NCI-H345 (cell line): ENCODE results near the gene UVSSA.
"Not testable (repeated sequence)": the region's sequence is repeated elsewhere in the genome, so short reads cannot be mapped to it uniquely, and the experiment has no call there.

Experiments
- DNase-seq: peaks from one replicate; lab custom pipeline; 2025; lab: John Stamatoyannopoulos, UW

Gene UVSSA

DNA sequence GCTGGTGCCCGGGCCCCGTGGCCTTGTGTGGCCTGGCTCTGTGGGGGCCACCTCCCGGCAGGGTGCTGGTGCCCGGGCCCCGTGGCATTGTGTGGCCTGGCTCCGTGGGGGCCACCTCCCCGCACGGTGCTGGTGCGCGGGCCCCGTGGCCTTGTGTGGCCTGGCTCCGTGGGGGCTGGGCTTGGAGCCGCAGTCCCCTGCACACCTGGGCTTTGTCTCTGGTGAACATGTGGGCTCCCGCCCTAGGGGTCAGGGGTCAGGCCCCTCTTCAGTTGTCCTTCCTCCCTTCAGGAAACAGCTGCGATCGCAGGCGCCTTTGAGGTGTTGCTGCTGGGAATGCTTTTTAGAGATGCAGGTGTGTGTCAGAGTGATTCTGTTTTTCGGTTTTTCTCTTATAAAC, 17.2 kb downstream of the UVSSA start:
- DNase-seq, result no peak

DNA sequence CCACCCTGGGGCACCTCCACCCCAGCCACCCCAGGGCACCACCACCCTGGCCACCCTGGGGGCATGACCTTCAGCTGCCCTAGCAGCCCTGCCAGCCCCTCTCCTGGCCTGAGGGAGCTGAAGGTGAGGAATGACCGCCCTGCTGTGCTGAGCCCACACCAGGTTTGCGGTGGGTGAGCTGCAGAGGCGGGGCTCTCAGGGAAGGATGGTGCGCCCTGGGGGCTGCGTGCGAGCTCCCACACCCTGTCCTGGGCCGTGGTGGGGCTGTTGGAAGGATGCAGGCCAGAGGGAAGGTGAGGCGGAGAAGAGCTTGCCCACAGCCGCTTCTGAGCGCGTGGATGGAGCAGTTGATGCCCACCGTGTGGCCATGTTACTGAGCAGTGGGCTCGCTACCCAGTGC, 17.7 kb downstream of the UVSSA start:
- DNase-seq, result no peak

DNA sequence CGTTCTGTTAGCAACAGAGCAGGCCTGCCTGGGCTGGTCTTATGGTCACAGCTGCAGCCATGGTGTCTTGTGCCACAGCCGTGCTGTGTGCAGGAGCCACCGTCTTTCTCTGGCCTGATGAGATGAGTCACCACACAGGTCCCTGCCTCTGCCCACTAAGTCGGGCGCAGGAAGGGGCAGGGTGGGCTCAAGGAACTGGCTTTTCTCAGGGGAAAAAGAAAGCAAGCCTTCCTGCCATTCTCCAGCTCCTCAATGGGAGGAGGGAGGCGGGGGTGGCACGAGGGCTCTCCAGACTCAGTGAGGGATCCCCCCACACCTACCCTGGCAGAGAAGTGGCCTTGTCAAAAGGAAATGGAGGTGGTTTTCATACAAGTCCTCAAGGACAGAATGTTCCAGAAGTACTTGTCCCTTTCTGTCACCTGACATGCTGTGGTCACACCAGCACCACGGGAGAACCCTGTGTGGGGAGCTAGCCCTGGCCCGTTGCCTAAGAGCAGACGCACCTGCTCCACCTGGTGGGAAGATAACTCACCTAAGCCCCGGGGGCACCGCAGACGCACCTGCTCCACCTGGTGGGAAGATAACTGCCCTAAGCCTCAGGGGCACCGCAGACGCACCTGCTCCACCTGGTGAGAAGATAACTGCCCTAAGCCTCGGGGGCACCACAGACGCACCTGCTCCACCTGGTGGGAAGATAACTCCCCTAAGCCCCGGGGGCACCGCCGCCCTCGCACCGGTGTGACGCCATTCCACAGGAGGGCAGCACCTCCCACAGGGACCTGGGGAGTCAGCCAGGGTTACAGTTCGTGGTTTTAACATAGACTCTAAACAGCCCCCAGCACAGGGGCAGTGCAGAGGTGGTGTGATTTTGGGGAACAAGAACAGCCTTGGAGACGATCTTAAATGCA, 18.5 kb downstream of the UVSSA start:
- DNase-seq, result peak; percentile 45

- no peak for DNase-seq
These were observed 19.6 kb downstream of the UVSSA start for GRCh38 chr4:1366371-1367229.

DNA sequence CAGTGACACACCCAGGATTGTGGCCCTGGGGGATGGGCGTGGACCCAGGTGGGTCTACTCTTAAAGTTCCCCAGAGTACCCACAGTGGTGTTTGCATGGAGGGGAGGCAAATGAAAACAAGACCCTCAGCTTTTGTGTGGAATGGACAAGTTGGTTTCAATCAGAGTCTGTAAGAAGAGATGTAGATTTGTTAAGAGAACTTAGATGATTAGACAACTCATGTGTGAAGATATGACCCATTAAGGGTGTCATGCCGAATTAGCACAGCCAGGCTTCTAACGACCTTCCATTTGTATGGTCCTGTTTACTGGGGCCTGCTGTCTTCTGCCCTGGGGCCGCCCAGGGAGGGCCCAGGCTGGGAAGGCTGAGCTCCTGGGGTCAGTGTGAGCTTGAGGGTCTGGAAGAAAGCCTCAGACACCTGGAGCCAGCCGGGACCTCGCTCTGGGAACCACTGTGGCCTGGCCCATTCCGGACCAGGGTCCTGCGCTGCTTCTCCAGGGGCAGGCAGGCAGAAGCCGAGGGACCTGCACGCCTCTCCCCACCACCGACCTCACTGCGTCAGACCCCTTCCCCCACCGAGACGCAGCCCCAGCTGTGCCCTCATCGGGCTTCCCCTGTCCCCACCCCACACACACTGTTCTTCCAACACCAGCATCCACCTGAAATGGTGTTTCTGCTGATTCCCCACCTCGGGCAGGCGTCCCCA, 20.4 kb downstream of the UVSSA start:
- DNase-seq, result no peak

DNA sequence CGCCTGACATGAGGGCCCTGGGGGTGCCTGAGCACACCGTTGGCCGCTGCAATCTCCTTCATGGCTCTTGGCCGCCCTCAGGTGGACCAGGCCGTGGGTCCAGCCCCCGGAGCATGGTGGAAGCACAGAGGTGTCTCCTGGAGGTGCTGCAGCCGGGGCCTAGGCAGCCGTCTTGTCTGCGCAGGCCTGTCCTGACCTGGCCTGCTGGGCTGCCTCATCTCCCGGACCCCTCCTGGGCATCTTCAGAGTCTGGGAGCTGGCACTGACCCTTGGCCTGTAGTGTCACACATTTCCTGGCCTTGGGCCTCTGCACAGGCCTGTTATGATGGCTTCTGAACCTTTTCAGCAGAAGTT, 20.9 kb downstream of the UVSSA start:
- no peak for DNase-seq

DNA sequence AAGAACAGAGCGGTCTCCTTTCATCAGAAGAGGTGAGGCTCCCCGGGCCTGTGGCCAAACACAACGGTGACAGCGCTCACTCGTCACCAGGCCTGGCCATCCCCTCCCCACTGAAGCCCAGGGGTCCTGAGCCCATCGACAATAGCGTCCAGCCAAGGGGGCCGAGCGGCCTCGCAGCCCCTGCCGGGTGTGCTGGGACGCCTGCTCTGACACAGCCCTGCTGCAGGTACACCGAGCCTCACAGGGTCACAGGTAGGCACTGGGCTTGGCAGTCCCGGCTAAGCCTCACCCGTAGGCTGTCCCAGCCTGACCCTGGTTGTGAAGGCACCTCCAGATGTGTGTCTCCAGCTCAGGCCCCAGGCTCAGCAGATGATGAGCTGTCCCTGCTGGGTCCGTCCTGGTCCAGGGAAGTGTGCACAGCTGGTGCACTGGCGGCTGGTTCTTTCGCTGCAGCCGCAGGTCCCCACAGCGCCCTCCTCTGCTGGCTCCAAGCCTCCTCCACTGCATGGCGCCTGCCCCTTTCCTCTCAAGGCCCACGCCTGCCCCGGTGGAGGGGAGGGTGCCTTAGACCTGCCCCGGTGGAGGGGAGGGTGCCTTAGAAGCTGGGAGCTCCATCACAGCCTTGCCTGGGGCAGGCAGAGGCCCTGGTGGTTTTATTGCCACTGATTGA, 21.5 kb downstream of the UVSSA start:
- no peak for DNase-seq

GRCh38 chr4:1369091-1369450, 22.1 kb downstream of the UVSSA start:
- no peak for DNase-seq

DNA sequence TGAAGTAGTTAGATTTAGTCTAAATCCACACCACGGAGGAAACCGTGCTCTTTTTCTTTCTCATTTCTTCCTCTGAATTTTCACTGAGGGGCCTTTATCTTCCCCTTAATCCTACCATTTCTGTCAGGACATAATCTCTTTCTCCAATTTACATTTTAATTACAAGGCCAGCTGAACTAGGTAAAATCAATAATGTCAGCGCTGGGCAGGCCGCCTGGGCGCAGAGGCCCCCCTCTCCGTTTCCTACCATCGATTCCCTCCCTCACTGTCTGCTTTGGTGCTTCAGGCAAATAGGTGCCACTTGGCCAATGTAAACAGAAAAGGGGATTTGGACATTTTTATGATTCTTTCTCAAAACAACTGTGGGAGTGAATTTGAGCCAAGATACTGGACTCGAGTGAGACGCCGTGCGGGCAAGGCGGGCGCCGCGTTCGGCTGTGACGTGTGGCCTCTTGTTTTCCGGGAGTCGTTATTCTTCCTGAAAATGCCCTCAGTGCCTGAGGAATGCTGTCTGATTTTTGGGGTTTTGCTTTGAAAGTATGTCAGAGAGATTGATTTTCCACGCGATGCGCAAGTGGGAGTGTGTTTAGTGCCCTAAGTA, 22.6 kb downstream of the UVSSA start:
- no peak for DNase-seq

DNA sequence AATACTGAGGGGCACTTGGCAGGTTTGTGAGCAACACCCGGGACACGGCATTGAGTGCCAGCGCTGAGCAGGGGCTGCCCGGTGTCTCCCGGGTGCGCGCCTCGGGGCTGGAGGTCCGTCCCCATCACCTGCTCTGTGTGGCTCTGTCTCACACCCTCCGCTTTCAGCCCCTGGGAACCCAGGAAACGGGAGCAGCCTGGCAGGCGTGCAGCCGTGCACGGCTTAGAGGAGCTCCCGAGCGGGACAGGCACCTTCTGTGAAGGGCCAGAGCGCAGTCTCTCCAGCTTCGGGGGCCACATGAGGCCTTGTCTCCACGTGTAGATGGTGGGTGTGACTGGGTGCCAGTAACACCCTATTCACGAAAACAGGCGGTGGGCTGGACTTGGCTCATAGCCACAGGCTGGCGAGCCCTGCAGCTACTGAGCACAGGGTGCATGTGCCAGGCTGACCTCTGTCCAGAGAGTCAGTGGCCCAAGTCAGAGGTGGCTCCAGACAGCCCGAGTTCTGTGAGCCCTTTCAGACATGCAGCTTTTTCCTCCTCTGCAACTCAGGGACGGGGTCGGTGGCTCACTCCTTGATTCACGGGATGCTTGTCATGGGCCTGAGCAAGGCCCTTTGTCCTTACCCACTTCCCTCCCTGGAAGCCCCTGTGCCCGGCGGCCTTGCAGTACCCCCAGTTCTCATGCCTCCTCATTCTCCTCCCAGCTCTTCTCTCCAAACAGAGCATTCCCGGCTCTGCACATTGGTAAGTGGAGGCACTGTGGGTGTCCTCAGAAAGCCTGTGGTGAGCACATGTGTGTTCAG, 23.5 kb downstream of the UVSSA start:
- no peak for DNase-seq

DNA sequence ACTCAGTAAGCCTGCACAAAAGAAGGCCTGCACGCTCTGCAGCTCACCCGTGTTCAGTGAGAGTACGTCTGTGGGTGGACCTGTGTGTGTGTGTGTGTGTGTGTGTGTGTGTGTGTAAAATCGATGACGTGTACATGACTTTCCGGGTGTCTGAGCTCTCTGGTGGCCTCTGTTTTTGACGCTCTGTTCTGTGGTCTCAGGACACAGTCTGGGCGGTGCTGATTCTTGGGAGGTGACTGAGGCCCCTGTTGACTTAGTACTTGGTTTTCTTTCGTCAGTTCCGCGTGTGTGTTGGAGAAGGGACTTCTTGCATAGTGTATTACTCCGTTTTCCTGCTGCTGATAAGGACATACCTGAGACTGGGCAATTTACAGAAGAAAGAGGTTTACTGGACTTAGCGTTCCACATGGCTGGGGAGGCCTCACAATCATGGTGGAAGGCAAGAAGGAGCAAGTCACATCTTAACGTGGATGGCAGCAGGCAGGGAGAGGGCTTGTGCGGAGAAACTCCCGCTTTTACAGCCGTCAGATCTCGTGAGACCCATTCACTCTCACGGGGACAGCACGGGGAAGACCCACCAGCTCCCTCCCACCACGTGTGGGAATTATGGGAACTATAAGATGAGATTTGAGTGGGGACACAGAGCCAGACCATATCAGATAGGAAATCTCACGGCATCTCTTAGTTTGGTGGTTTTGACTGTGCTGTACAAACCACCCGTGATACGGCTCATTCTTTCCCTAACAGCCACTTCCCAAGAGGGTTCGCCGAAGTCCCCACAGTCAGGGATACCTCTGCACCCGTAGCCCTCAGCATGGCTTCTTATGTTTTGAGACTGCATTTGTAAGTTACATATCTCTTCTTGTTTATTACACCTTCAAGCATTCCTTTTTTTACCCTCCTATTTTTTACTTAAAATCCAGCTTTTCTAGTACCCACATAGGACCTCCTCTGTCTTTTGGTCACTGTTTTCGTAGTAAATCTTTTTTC, 24.5 kb downstream of the UVSSA start:
- no peak for DNase-seq

- DNase-seq, result not testable (repeated sequence)
These were observed 25.6 kb downstream of the UVSSA start for GRCh38 chr4:1372576-1372975.

- no peak for DNase-seq
These were observed 27.1 kb downstream of the UVSSA start for GRCh38 chr4:1373892-1374705.

GRCh38 chr4:1374706-1375045, 27.7 kb downstream of the UVSSA start:
- DNase-seq, result no peak

DNA sequence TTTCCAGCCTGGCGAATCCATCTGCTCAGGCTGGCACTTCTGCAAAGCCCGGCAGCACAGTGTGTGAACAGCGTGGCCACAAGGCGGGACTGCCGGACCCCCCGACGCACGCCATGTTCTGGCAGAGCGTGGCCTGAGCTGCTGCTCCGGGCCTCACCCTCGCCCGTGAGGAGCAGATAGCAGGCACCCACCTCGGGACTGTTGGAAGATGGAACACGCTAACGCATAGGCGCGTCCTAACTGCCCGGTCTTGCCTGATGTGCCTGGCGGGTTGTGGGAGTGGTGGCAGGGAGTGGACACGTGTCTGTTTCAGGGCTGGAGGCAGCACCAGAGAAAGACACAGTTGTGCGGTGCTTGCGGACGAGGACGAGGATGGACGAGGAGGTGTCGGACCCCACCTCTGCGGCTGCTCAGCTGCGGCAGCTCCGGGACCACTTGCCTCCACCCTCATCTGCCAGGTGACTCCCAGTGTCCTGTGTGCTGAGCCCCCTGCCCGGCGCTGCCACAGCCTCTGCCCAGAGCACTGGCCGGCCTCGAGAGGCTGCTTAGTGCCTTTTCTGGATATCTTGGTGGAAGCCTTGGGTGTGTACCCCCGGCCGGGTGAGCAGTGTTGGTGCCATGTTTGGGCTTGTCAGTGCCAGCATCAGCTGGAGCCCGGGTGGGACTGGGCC, 28.2 kb downstream of the UVSSA start:
- no peak for DNase-seq

DNA sequence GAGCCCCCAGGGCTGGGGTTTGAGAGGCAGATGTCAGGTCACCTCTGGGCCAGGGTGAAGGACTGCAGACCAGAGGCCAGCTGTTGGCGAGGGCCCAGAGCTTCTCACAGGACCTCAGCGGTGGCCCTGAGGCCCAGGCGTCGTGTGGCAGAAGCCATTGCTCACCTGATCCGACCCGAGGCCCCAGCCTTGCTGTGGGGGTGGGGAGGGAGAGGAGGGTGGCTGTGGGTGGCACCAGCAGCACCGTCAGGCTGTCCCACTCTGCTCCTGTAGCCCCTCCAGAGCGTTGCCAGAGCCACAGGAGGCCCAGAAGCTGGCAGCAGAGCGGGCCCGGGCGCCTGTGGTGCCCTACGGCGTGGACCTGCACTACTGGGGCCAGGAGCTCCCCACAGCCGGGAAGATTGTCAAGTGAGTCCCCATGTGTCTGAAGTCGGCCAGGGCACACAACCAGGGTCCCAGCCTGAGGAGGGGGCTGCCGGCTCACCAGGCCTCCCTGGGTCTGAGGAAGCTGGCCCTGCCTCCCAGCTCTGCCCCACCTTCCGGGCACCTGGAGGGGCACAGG, 28.8 kb downstream of the UVSSA start:
- no peak for DNase-seq

DNA sequence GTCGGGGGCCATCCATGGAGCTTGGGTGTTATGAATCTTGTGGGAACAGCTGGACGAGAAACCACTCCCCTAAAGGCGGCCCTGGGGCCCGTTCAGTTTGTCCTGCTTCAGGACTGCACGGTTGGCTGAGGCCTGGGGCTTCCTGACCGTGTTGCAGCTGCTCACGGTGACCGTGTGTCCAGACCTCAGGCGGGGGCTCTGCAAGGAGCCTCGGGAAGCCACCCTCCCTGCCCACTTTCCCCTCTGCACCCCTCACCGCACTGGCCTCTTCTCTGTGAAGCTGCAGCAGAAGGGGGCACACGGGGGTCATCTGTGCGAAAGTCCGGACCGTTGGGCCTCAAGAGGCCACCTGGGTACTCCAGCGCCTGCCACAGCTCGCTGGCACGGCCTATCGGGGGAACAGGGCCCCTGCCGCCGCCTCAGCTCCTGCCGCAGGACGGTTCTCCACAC, 29.4 kb downstream of the UVSSA start:
- no peak for DNase-seq
